ENCODE results near the gene H2BW1.
"Not testable (repeated sequence)": the region's sequence is repeated elsewhere in the genome, so short reads cannot be mapped to it uniquely, and the experiment has no call there.

Gene H2BW1

DNA sequence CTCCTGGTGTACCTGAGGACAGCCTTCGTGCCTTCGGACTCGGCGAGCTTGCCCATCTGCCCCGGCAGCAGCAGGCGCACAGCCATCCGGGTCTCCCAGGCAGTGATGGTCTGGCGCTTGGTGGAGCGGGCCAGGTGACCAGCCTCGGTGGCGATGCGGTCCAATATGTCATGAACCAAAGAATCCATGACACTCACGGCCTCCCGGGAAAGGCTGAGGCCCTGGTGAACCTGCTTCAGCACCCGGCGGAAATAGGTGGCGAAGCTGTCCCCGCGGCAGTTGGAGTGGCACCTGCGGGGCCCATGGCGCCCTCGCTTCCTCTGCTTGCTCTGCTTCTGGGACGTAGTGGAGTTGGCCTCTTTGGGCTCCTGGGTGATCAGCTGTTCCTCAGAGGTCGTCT is 350 bp downstream of the H2BW1 start:
- no peak overlapping the region for H3K4me3 ChIP-seq (ENCODE audit: low read depth, low read length)
- TF ChIP-seq, protein P1, sequence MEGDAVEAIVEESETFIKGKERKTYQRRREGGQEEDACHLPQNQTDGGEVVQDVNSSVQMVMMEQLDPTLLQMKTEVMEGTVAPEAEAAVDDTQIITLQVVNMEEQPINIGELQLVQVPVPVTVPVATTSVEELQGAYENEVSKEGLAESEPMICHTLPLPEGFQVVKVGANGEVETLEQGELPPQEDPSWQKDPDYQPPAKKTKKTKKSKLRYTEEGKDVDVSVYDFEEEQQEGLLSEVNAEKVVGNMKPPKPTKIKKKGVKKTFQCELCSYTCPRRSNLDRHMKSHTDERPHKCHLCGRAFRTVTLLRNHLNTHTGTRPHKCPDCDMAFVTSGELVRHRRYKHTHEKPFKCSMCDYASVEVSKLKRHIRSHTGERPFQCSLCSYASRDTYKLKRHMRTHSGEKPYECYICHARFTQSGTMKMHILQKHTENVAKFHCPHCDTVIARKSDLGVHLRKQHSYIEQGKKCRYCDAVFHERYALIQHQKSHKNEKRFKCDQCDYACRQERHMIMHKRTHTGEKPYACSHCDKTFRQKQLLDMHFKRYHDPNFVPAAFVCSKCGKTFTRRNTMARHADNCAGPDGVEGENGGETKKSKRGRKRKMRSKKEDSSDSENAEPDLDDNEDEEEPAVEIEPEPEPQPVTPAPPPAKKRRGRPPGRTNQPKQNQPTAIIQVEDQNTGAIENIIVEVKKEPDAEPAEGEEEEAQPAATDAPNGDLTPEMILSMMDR (IDR thresholded peaks at IDR 0.05; ENCODE audit: low read depth, low read length), result no peak

DNA sequence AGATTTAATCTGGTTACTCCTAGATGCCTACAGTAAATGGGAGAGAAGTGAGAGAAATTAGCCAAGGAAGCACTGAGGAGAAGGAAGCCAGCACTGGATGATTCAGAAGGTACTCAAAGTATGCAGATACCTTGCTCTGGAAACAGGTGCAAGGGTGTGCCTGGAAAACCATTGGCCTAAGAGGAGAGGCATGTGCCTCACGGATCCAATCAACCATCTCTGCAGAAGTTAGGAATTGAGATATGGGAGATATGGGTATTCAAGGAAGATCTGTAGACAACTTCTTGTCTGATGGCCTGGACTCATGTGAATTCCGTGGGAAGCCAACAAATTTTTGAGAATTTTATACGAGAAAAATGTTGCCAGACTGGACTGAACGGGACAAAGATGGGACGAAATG is 4.7 kb downstream of the H2BW1 start:
- TF ChIP-seq, protein P1 (IDR thresholded peaks at IDR 0.05; ENCODE audit: low read depth, low read length), result no peak
- no peak overlapping the region for H3K4me3 ChIP-seq (ENCODE audit: low read depth, low read length)

DNA sequence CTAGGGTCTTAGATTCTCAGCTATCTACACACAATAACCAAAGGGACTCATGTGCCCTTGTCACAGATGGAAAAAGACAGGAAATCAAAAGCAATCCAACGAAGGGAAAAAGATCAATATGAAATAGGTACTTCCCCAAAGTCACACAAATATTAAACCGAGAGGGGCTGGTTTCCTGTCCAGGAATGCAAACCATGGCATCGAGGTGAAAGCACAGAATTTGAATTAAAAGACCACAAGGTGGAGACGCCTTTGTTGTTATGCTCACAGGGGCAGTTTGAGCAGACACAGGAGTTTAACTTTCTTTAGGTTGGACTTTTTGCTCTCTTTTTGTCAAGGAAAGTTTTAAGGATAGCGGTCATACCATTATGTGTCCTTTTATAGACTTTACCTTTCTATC is 14.3 kb downstream of the H2BW1 start:
- H3K4me3 ChIP-seq (ENCODE audit: low read depth, low read length), result no peak overlapping the region
- TF ChIP-seq, protein P1 (IDR thresholded peaks at IDR 0.05; ENCODE audit: low read depth, low read length), result no peak

DNA sequence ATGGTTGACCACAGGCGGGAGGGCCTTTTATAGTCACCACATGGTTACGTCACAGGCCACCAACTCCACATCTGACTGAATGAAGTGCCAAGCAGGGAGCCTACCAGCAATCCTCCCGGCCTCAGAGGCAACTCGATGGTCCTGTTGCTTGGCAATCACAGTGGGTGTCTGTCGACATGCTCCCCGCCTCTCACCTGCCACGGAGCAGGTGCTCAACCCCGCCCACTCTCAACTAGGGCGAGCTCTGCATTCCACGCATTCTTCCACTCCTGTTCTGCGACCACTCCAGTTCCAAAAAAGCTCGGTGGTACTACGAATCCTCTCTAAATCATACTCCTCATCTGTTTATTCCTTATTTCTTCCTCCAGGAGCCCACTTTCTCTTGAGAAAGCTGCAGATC is 30.0 kb downstream of the H2BW1 start:
- H3K4me3 ChIP-seq (ENCODE audit: low read depth, low read length), result not testable (repeated sequence)

DNA sequence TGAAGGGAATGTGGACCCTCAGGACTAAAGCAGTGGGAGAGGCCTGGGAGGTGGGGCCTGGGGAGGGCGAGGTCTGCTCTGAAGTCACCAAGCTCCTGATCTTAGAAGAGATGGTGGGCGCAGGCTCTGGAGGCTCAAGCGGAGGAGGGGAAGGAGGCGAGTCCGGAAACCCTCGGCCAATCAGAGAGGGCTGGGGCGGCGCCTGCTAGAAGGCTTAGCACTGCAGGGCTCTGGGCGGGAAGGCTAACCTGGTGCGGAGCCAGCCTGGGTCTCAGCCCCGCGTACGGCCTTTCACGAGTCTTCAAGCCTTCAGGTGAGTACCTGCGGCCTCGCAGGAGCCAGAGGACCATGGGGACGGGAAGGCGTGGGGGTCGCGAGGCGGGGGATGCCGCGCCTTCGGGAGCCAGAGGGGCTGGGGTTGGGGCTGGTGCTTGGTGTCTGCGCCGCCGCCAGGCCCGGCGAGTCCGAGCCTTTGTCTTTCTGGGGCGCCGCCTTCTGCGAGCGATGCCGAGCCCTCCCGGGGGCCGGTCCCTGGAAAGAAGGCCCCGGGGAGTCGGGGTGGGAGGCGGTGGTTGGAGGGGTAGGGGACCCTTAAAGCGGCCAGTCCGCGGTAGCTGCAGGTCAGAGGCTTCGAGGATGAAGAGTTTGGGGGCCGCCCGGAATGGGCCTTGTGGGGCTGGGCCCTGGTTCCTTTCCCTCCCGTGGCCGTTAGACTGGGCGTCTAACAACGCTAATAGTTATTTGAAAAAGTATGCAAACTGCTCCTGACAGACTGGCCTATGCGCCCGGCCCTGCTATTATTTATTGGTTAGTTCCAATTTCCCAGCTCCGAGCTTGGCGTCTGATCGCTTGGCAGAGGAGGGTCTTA is 50.9 kb downstream of the H2BW1 start, which contains the start of gene TMSB15B:
TMSB15B (plus strand) TSS at position 217 of the 868 bp plus-strand sequence.
- not testable (repeated sequence) for H3K4me3 ChIP-seq (ENCODE audit: low read depth, low read length)
